Activated CD4-positive, alpha-beta T cell treated with anti-CD3 and anti-CD28 coated beads for 36 hours (primary cell): ENCODE measurements around the gene CCDC71L. TPM values are rescaled to one million over a fixed set of nuclear protein-coding genes. Genes with fewer than 3 reads are reported as not detected.
"Not testable (repeated sequence)": the region's sequence is repeated elsewhere in the genome, so short reads cannot be mapped to it uniquely, and the experiment has no call there.

Experiments
- ATAC-seq: fragments of 200-7000 bp; cut with Tn5 transposase; one replicate; pipeline ENCODE4 v1.10.0; 2021; ENCODE audit warnings: mild to moderate bottlenecking, moderate library complexity
- CTCF ChIA-PET: fragments of 350-600 bp; sonication (Branson Sonifier 250); formaldehyde crosslinking; loops from one replicate; lab custom pipeline; 2021; ENCODE audit warnings: antibody characterized with exemption; lab: Charles Lee
- POLR2A ChIA-PET: fragments of 350-600 bp; sonication (Branson Sonifier 250); formaldehyde crosslinking; loops from one replicate; lab custom pipeline; 2021; ENCODE audit warnings: antibody characterized with exemption, inconsistent platforms; lab: Charles Lee
- DNase-seq: peaks from one replicate; pipeline ENCODE4 v3.0.0-alpha.2; 2020
- H3K27ac Mint-ChIP-seq: one replicate; pipeline ENCODE4 v1.8.0; 2021; ENCODE audit warnings: mixed read lengths
- H3K27me3 Mint-ChIP-seq: one replicate; pipeline ENCODE4 v1.8.0; 2021; ENCODE audit warnings: mixed read lengths
- H3K36me3 Mint-ChIP-seq: one replicate; pipeline ENCODE4 v1.8.0; 2021; ENCODE audit warnings: low read depth, mixed read lengths
- H3K4me1 Mint-ChIP-seq: one replicate; pipeline ENCODE4 v1.8.0; 2021; ENCODE audit warnings: mixed read lengths
- H3K4me3 Mint-ChIP-seq: one replicate; pipeline ENCODE4 v1.8.0; 2021; ENCODE audit warnings: mild to moderate bottlenecking, moderate library complexity, mixed read lengths
- H3K9me3 Mint-ChIP-seq: one replicate; pipeline ENCODE4 v1.8.0; 2021; ENCODE audit warnings: low read depth, mixed read lengths
- intact Hi-C, 2 experiments: fragments of 100-400 bp; cut with DNase I in 1 of 2; cut with micrococcal nuclease in 1 of 2; formaldehyde crosslinking; loops; one replicate each; pipeline versions ENCODE4 v1.14.2 to v1.15.1; 2022 to 2024; cut with DNase I, micrococcal nuclease
- total RNA-seq, 2 experiments: library from RNA; stranded (reverse); gene quantifications; one replicate each; pipeline ENCODE4 v1.2.3, GENCODE V29; 2021

Gene CCDC71L
- total RNA-seq, 2 experiments from 2014 or later = 16.0 to 18.6 TPM

DNA sequence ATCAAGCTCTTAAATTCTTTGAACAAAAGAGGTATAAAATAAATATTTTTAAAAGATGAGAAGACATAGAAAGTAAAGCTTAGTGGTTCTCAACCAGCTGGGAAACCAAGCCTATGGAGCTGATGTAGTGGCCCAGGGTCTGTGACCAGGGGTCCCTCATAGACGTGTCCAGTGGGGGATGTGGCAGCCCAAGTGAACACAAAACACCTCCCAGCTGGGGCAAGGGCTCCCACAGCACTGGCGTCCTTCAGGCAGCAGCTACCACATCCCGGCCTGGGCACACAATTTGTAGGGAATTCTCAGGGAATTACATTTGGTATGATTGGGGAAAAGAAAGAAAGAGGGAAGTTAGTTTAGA is 17.8 kb upstream of the CCDC71L start:
- H3K9me3 Mint-ChIP-seq = peaks cover 1% of the 10 kb centered on the region
- no peak overlapping the region for H3K27ac Mint-ChIP-seq
- intact Hi-C loops = no loop called here
- DNase-seq (no peak), ATAC-seq (no peak)
- H3K4me1 Mint-ChIP-seq = peaks cover 10% of the 10 kb centered on the region
- no peak overlapping the region for H3K4me3 Mint-ChIP-seq
- POLR2A ChIA-PET = no interaction called here
- no peaks in the 10 kb centered on the region for H3K36me3 Mint-ChIP-seq
- H3K27me3 Mint-ChIP-seq = peaks cover 1% of the 10 kb centered on the region
- CTCF ChIA-PET = interaction anchor here (0.9 to 1.4 kb wide), 3 partner anchors 18 to 81 kb away, joined by 3 to 5 read pairs (median 3); partner anchors contain the start of gene CCDC71L

GRCh38 chr7:106676506-106676905 is 15.5 kb upstream of the CCDC71L start:
- H3K27ac Mint-ChIP-seq, POLR2A ChIA-PET: not testable (repeated sequence)

DNA sequence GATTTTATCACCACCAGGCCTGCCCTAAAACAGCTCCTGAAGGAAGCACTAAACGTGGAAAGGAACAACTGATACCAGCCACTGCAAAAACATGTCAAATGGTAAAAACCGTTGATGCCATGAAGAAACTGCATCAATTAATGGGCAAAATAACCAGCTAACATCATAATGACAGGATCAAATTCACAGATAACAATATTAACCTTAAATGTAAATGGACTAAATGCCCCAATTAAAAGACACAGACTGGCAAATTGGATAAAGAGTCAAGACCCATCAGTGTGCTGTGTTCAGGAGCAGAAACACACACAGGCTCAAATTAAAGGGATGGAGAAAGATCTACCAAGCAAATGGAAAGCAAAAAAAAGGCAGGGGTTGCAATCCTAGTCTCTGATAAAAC is 12.7 kb upstream of the CCDC71L start:
- intact Hi-C loops = not testable (repeated sequence)
- CTCF ChIA-PET = interaction anchor here (1.9 kb wide), 1 partner anchor 63 kb away, joined by 4 read pairs; no protein-coding TSS in a partner anchor

More at GRCh38 chr7:106676506-106676905, 15.5 kb upstream of the CCDC71L start:
- DNase-seq, H3K36me3 Mint-ChIP-seq, intact Hi-C loops, ATAC-seq, H3K4me3 Mint-ChIP-seq, H3K9me3 Mint-ChIP-seq, CTCF ChIA-PET, H3K27me3 Mint-ChIP-seq: not testable (repeated sequence)
- H3K4me1 Mint-ChIP-seq = peaks cover 12% of the 10 kb centered on the region

GRCh38 chr7:106671930-106672329 is 11.0 kb upstream of the CCDC71L start:
- ChIA-PET POLR2A (interaction anchor here (0.6 kb wide), 1 partner anchor 30 kb away, joined by 4 read pairs; no protein-coding TSS in a partner anchor), CTCF (interaction anchor here (1.1 kb wide), 1 partner anchor 10 kb away, joined by 3 read pairs; no protein-coding TSS in a partner anchor)
- H3K27ac Mint-ChIP-seq, intact Hi-C loops, H3K9me3 Mint-ChIP-seq, H3K4me1 Mint-ChIP-seq, H3K27me3 Mint-ChIP-seq, H3K4me3 Mint-ChIP-seq, DNase-seq, ATAC-seq, H3K36me3 Mint-ChIP-seq: not testable (repeated sequence)

More for the DNA sequence above, 12.7 kb upstream of the CCDC71L start:
- H3K27me3 Mint-ChIP-seq, H3K9me3 Mint-ChIP-seq, H3K36me3 Mint-ChIP-seq, H3K4me3 Mint-ChIP-seq, DNase-seq, ATAC-seq, H3K27ac Mint-ChIP-seq, POLR2A ChIA-PET, H3K4me1 Mint-ChIP-seq: not testable (repeated sequence)

DNA sequence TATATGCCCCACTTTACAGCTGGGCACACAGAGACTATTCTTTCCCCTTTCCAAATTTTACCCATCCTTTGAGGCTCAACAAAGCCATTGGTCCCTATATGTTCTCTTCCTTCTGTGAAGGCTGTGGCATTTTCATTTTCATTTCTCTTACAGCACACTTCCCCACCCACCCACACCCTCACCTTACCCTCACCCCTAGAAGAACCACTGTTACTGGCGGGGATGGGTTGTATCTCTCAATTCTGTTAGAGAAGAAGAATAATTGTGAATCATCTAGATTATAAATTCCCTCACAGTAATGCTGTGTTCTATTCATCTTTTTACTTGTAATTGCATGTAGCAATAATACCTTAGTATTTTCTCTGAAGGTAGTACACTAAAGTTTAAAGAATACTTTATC is 10.2 kb upstream of the CCDC71L start:
- intact Hi-C loops = no loop called here
- Mint-ChIP-seq H3K9me3 (no peaks in the 10 kb centered on the region), H3K4me3 (no peak overlapping the region), H3K36me3 (peaks cover 2% of the 10 kb centered on the region), H3K27ac (peak overlapping the region; percentile 53), H3K4me1 (peaks cover 9% of the 10 kb centered on the region), H3K27me3 (no peaks in the 10 kb centered on the region)
- ChIA-PET CTCF (interaction anchor here (0.7 to 2.2 kb wide), 4 partner anchors 9 to 66 kb away, joined by 3 to 10 read pairs (median 5); no protein-coding TSS in a partner anchor), POLR2A (no interaction called here)
- ATAC-seq (peak; percentile 66), DNase-seq (no peak)

DNA sequence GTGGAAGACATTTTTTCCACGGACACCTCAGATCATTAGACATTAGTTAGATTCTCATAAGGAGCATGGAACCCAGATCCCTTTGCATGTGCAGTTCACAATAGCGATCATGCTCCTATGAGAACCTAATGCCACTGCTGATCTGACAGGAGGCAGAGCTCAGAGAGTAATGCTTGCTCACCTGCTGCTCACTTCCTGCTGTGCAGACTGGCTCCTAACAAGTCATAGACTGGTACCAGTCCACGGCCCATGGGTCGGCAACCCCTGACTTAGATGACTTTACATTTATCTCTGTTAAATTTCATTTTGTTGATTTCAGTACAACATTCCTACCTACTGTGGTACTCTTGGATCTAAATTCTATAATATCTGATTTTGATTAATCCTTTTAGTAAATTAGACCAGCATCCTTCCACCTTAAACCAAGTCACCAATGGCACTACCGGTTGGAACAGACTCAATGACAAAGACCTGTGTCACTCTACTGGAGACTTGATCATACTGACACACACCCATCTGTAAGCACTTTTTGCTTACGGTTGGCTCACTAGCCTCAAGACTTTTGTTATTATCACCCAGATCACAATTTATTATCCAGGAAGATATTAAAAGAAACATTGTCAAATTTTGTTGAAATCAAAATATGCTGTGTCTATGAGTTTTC is 8.0 kb upstream of the CCDC71L start:
- CTCF ChIA-PET = interaction anchor here (0.9 to 2.2 kb wide), 3 partner anchors 11 to 68 kb away, joined by 3 to 10 read pairs (median 7); no protein-coding TSS in a partner anchor

DNA sequence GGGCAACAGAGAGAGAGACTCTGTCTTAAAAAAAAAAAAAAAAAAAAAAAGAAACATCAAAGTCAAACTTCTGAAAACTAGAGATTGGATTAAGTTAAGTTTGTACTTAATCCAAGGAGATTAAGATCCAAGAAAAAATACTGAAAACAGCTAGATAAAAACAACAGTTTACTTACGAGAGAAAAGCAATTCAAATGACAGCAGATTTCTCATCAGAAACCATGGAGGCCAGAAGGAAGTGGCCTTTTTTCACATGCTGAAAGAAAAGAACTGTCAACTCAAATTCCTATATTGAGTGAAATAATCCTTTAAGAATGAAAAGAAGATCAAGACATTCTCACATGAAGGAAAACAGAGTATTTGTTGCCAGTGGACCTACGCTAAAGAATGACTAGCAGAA is 5.4 kb upstream of the CCDC71L start:
- no peak overlapping the region for H3K27ac Mint-ChIP-seq
- intact Hi-C loops = loop anchor here in 1 of 2 experiments (10.0 kb wide), 1 partner anchor 208 kb away; no protein-coding TSS in a partner anchor
- H3K36me3 Mint-ChIP-seq = no peaks in the 10 kb centered on the region
- H3K4me1 Mint-ChIP-seq = peaks cover 9% of the 10 kb centered on the region
- no peaks in the 10 kb centered on the region for H3K27me3 Mint-ChIP-seq
- no peak overlapping the region for H3K4me3 Mint-ChIP-seq
- CTCF ChIA-PET = interaction anchor here (0.6 to 3.2 kb wide), 2 partner anchors 70 to 78 kb away, joined by 3 to 24 read pairs; no protein-coding TSS in a partner anchor
- no peaks in the 10 kb centered on the region for H3K9me3 Mint-ChIP-seq
- DNase-seq = no peak
- POLR2A ChIA-PET = no interaction called here
- no peak for ATAC-seq

More for the DNA sequence above, 8.0 kb upstream of the CCDC71L start:
- no peak overlapping the region for H3K4me3 Mint-ChIP-seq
- ATAC-seq (no peak), DNase-seq (peak; percentile 16)
- H3K27me3 Mint-ChIP-seq = no peaks in the 10 kb centered on the region
- H3K9me3 Mint-ChIP-seq = no peaks in the 10 kb centered on the region
- intact Hi-C loops = loop anchor here in 1 of 2 experiments (10.0 kb wide), 1 partner anchor 206 kb away; no protein-coding TSS in a partner anchor
- H3K36me3 Mint-ChIP-seq = peaks cover 2% of the 10 kb centered on the region
- POLR2A ChIA-PET = no interaction called here
- H3K27ac Mint-ChIP-seq = no peak overlapping the region
- peaks cover 9% of the 10 kb centered on the region for H3K4me1 Mint-ChIP-seq

- ChIA-PET CTCF (interaction anchor here (0.7 to 3.2 kb wide), 7 partner anchors 9 to 129 kb away, joined by 3 to 24 read pairs (median 4); no protein-coding TSS in a partner anchor), POLR2A (no interaction called here)
- no peak for ATAC-seq
These were observed 3.4 kb upstream of the CCDC71L start for GRCh38 chr7:106664343-106664742.

DNA sequence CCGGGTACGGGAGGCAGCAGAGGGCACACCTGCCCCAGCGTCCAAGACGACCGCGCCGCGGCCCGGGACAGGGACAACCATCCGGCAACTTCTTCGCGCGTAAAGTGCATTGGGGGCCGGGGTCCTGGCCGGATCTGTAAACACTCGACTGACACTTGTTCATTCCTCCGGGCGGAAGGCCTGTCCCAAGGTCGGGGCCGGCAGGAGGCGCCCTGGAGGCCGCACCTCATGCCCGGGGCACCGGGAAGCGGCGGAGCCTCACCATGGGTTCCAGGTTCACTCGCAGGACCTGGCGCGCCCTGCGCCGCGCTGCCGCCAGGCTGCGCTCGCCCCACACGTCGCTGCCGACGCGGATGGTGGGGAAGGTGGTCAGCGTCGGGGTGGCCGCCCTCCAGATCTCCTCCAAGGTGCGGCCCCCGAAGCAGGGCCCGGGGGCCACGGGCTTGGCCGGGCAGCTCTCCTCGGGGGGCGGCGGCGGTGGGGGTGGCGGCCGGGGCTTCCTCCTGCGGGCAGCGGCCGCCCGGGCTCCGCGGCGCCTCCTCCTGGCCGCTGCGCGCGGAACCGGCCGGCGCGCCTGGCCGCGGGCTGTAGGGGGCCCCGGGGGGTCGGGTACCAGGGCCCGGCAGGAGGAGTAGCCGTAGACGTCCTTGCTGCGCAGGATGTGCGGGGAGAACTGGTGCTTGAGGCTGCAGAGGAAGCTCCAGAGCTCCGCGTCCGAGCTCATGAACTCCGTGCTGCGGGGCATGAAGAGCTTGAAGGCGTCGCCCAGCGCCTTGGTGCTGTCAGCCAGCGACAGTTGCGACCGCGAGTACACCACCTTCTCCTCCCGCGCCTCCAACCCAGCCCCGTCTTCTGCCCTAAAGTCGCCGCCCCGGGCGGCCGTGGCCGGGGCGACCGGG is 746 bp downstream of the CCDC71L start:
- Mint-ChIP-seq H3K27ac (peak overlapping the region; percentile 94), H3K27me3 (no peaks in the 10 kb centered on the region), H3K4me3 (peak overlapping the region; percentile 86), H3K36me3 (peaks cover 5% of the 10 kb centered on the region), H3K9me3 (no peaks in the 10 kb centered on the region), H3K4me1 (peaks cover 31% of the 10 kb centered on the region)
- DNase-seq (peak; percentile 92), ATAC-seq (peak; percentile 72)
- intact Hi-C loops = loop anchor here (1.0 to 10.0 kb wide), 16 partner anchors 58 to 1231 kb away; partner anchors contain the start of genes NAMPT (in 2 of the 2), DLD (in 1 of the 2), HBP1 (in 1 of the 2) and PIK3CG (in 1 of the 2)
- ChIA-PET CTCF (interaction anchor here (0.6 to 5.3 kb wide), 26 partner anchors 8 to 484 kb away, joined by 3 to 92 read pairs (median 4); no protein-coding TSS in a partner anchor), POLR2A (interaction anchor here (0.6 to 1.0 kb wide), 3 partner anchors 108 to 374 kb away, joined by 3 read pairs; no protein-coding TSS in a partner anchor)

More at GRCh38 chr7:106664343-106664742, 3.4 kb upstream of the CCDC71L start:
- Mint-ChIP-seq H3K36me3 (peaks cover 5% of the 10 kb centered on the region), H3K4me1 (peaks cover 9% of the 10 kb centered on the region), H3K27me3 (no peaks in the 10 kb centered on the region), H3K27ac (no peak overlapping the region), H3K4me3 (no peak overlapping the region), H3K9me3 (no peaks in the 10 kb centered on the region)
- intact Hi-C loops = loop anchor here (5.0 to 10.0 kb wide), 4 partner anchors 203 to 503 kb away; partner anchors contain the start of genes HBP1 (in 1 of the 2) and PIK3CG (in 1 of the 2)
- DNase-seq = no peak

DNA sequence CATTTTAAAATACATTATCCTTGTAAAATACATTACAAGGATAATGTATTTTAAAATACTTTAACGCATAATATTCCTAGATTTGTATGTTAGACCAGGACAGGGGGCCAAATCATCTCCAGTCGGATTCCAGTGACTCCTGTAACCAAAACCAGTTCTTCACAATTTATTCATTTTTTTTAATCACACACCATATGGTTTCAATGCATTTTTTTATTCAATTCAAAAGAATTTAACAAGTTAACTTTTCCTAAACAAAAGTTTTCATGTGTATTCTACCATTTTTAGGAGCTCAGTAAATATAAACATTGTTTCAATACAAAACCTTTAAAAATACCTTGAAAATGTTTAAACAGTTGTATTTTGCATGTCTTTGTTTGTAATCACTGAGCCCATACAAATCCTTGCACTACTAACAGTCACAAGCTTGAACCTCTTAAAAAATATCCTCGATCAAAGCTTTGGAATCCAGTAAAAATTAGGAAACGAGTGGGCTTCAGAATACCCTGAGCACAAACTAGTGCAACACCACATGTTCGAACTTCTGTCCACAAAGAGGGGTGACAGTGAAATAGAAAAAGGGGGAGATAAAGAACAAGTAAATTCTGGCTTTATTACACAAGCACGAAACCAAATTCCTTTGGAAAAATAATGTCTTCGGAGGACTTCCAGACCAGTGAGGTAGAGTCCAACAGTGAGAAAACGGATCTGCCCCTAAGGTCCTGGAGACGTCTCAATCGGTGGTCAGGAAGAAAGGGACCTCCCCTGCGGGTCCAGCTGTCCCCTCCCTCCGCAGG is 1.6 kb downstream of the CCDC71L start:
- H3K4me3 Mint-ChIP-seq = peak overlapping the region; percentile 86
- intact Hi-C loops = loop anchor here (1.0 to 5.0 kb wide), 2 partner anchors 177 to 196 kb away; no protein-coding TSS in a partner anchor
- ATAC-seq (no peak), DNase-seq (no peak)
- H3K36me3 Mint-ChIP-seq = peaks cover 5% of the 10 kb centered on the region
- peaks cover 31% of the 10 kb centered on the region for H3K4me1 Mint-ChIP-seq
- ChIA-PET CTCF (interaction anchor here (0.5 to 5.3 kb wide), 27 partner anchors 11 to 492 kb away, joined by 3 to 92 read pairs (median 4); no protein-coding TSS in a partner anchor), POLR2A (interaction anchor here (1.1 kb wide), 1 partner anchor 314 kb away, joined by 3 read pairs; no protein-coding TSS in a partner anchor)
- peak overlapping the region; percentile 94 for H3K27ac Mint-ChIP-seq
- H3K27me3 Mint-ChIP-seq = no peaks in the 10 kb centered on the region
- H3K9me3 Mint-ChIP-seq = no peaks in the 10 kb centered on the region
